Measurements from ENCODE around the gene CCDC9B.

DNA sequence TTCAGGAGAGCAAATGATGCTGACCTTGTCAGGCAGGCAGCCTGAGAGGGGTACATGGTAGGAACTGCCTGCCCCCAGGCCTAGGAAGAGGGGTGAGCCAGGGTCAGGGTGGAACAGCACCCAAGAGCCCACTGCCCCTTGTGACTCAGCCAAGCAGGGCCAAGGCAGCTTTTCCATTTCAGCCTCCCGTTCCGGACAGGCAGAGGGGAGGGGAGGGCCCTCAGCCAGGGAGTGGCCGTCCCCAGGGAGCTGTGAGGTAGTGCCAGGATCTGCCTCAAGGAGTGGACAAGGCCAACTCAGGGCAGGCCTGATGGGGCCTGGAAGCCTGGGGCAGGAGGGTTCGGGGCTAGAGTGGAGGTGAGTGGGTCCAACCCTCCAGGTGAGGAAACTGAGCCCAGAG, 52.8 kb downstream of the CCDC9B start:
- TF ChIP-seq POLR2A (IDR thresholded peaks at IDR 0.05): no peak
- TF ChIP-seq, protein P1, sequence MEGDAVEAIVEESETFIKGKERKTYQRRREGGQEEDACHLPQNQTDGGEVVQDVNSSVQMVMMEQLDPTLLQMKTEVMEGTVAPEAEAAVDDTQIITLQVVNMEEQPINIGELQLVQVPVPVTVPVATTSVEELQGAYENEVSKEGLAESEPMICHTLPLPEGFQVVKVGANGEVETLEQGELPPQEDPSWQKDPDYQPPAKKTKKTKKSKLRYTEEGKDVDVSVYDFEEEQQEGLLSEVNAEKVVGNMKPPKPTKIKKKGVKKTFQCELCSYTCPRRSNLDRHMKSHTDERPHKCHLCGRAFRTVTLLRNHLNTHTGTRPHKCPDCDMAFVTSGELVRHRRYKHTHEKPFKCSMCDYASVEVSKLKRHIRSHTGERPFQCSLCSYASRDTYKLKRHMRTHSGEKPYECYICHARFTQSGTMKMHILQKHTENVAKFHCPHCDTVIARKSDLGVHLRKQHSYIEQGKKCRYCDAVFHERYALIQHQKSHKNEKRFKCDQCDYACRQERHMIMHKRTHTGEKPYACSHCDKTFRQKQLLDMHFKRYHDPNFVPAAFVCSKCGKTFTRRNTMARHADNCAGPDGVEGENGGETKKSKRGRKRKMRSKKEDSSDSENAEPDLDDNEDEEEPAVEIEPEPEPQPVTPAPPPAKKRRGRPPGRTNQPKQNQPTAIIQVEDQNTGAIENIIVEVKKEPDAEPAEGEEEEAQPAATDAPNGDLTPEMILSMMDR (IDR thresholded peaks at IDR 0.05): no peak
